Measurements from ENCODE around the gene RGS3. TPM values are rescaled to one million over a fixed set of nuclear protein-coding genes. Genes with fewer than 3 reads are reported as not detected.

Gene RGS3
- polyA plus RNA-seq, 3 donors from 2014 or later: 76.9 to 230 (median 90.7) TPM

- Mint-ChIP-seq H3K4me1 (no peaks in the 10 kb centered on the region), H3K36me3 (no peaks in the 10 kb centered on the region), H3K9me3 (no peaks in the 10 kb centered on the region), H3K4me3 (no peak overlapping the region), H3K27ac (no peak overlapping the region), H3K27me3 (ENCODE audit: low read depth in 3 of 3) (peaks cover 0 to 1% (median 0%) of the 10 kb centered on the region in 3 donors)
- no peak for DNase-seq
These were observed 8.7 kb downstream of the RGS3 start for GRCh38 chr9:113472199-113472598.

GRCh38 chr9:113474360-113475028 lies 11.0 kb downstream of the RGS3 start:
- no peak overlapping the region for H3K27ac Mint-ChIP-seq
- DNase-seq: no peak
- peaks cover 0 to 3% (median 1%) of the 10 kb centered on the region in 3 donors for H3K27me3 Mint-ChIP-seq (ENCODE audit: low read depth in 3 of 3)
- H3K4me3 Mint-ChIP-seq: no peak overlapping the region
- no peaks in the 10 kb centered on the region for H3K9me3 Mint-ChIP-seq
- H3K4me1 Mint-ChIP-seq: peaks cover 10 to 16% of the 10 kb centered on the region in 2 donors
- no peaks in the 10 kb centered on the region for H3K36me3 Mint-ChIP-seq

- no peak overlapping the region for H3K4me3 Mint-ChIP-seq
- no peaks in the 10 kb centered on the region for H3K36me3 Mint-ChIP-seq
- peaks cover 0 to 2% (median 0%) of the 10 kb centered on the region in 6 donors for H3K9me3 Mint-ChIP-seq
- peaks cover 0 to 3% (median 1%) of the 10 kb centered on the region in 3 donors for H3K27me3 Mint-ChIP-seq (ENCODE audit: low read depth in 3 of 3)
- peaks cover 16 to 21% of the 10 kb centered on the region in 2 donors for H3K4me1 Mint-ChIP-seq
- DNase-seq: no peak
- peak overlapping the region in 2 of 6 donors; percentile 10 to 41 for H3K27ac Mint-ChIP-seq
These were observed 11.5 kb downstream of the RGS3 start for GRCh38 chr9:113475031-113475430.

- Mint-ChIP-seq H3K4me3 (no peak overlapping the region), H3K9me3 (peaks cover 0 to 2% (median 0%) of the 10 kb centered on the region in 6 donors), H3K27me3 (ENCODE audit: low read depth in 3 of 3) (peaks cover 0 to 3% (median 3%) of the 10 kb centered on the region in 3 donors), H3K4me1 (peaks cover 18 to 26% of the 10 kb centered on the region in 2 donors), H3K27ac (peak overlapping the region in 1 of 6 donors; percentile 30), H3K36me3 (no peaks in the 10 kb centered on the region)
- DNase-seq: no peak
These were observed 12.5 kb downstream of the RGS3 start for GRCh38 chr9:113475992-113476391.

GRCh38 chr9:113476511-113476916 lies 13.0 kb downstream of the RGS3 start:
- Mint-ChIP-seq H3K27me3 (ENCODE audit: low read depth in 3 of 3) (peaks cover 0 to 3% (median 1%) of the 10 kb centered on the region in 3 donors), H3K4me1 (peaks cover 21 to 29% of the 10 kb centered on the region in 2 donors), H3K27ac (no peak overlapping the region), H3K4me3 (no peak overlapping the region), H3K9me3 (peaks cover 0 to 2% (median 0%) of the 10 kb centered on the region in 6 donors), H3K36me3 (no peaks in the 10 kb centered on the region)
- DNase-seq: no peak

- peak overlapping the region in 1 of 5 donors; percentile 21 for H3K4me3 Mint-ChIP-seq
- no peak overlapping the region for H3K27ac Mint-ChIP-seq
- H3K4me1 Mint-ChIP-seq: peaks cover 21 to 29% of the 10 kb centered on the region in 2 donors
- no peaks in the 10 kb centered on the region for H3K36me3 Mint-ChIP-seq
- peaks cover 0 to 2% (median 0%) of the 10 kb centered on the region in 6 donors for H3K9me3 Mint-ChIP-seq
- peaks cover 0 to 3% (median 1%) of the 10 kb centered on the region in 3 donors for H3K27me3 Mint-ChIP-seq (ENCODE audit: low read depth in 3 of 3)
- DNase-seq: no peak
These were observed 13.5 kb downstream of the RGS3 start for GRCh38 chr9:113477058-113477457.

GRCh38 chr9:113477661-113478060 lies 14.1 kb downstream of the RGS3 start:
- Mint-ChIP-seq H3K27ac (no peak overlapping the region), H3K36me3 (no peaks in the 10 kb centered on the region), H3K9me3 (peaks cover 0 to 2% (median 0%) of the 10 kb centered on the region in 6 donors), H3K4me3 (no peak overlapping the region), H3K27me3 (ENCODE audit: low read depth in 3 of 3) (peaks cover 0 to 3% (median 1%) of the 10 kb centered on the region in 3 donors), H3K4me1 (peaks cover 21 to 29% of the 10 kb centered on the region in 2 donors)
- DNase-seq: no peak

- Mint-ChIP-seq H3K4me1 (peaks cover 21 to 29% of the 10 kb centered on the region in 2 donors), H3K27me3 (ENCODE audit: low read depth in 3 of 3) (peaks cover 1 to 3% (median 3%) of the 10 kb centered on the region in 3 donors), H3K27ac (peak overlapping the region in 2 of 6 donors; percentile 7 to 32), H3K4me3 (peak overlapping the region in 4 of 5 donors; percentile 33 to 66 (median 53)), H3K36me3 (no peaks in the 10 kb centered on the region), H3K9me3 (peaks cover 0 to 2% (median 0%) of the 10 kb centered on the region in 6 donors)
- DNase-seq: peak; percentile 46 to 48 (median 48)
These were observed 15.7 kb downstream of the RGS3 start for GRCh38 chr9:113479174-113479621.

GRCh38 chr9:113480612-113481011 lies 17.1 kb downstream of the RGS3 start:
- Mint-ChIP-seq H3K27ac (peak overlapping the region in 1 of 6 donors; percentile 79), H3K9me3 (peaks cover 0 to 2% (median 0%) of the 10 kb centered on the region in 6 donors)

GRCh38 chr9:113481176-113481787 lies 17.8 kb downstream of the RGS3 start:
- H3K27ac Mint-ChIP-seq: peak overlapping the region in 1 of 6 donors; percentile 79
- peak overlapping the region in 2 of 5 donors; percentile 41 to 57 for H3K4me3 Mint-ChIP-seq
- peaks cover 21 to 29% of the 10 kb centered on the region in 2 donors for H3K4me1 Mint-ChIP-seq
- peaks cover 1 to 3% (median 3%) of the 10 kb centered on the region in 3 donors for H3K27me3 Mint-ChIP-seq (ENCODE audit: low read depth in 3 of 3)
- H3K36me3 Mint-ChIP-seq: no peaks in the 10 kb centered on the region
- H3K9me3 Mint-ChIP-seq: peaks cover 0 to 2% (median 0%) of the 10 kb centered on the region in 6 donors
- no peak for DNase-seq

More at GRCh38 chr9:113480612-113481011, 17.1 kb downstream of the RGS3 start:
- Mint-ChIP-seq H3K36me3 (no peaks in the 10 kb centered on the region), H3K4me3 (peak overlapping the region in 2 of 5 donors; percentile 41 to 57), H3K4me1 (peaks cover 21 to 29% of the 10 kb centered on the region in 2 donors), H3K27me3 (ENCODE audit: low read depth in 3 of 3) (peaks cover 1 to 3% (median 3%) of the 10 kb centered on the region in 3 donors)
- DNase-seq: no peak

- H3K27me3 Mint-ChIP-seq (ENCODE audit: low read depth in 3 of 3): peaks cover 1 to 3% (median 2%) of the 10 kb centered on the region in 3 donors
- no peak overlapping the region for H3K4me3 Mint-ChIP-seq
- DNase-seq: no peak
- H3K36me3 Mint-ChIP-seq: no peaks in the 10 kb centered on the region
- peaks cover 21 to 29% of the 10 kb centered on the region in 2 donors for H3K4me1 Mint-ChIP-seq
- peaks cover 0 to 2% (median 0%) of the 10 kb centered on the region in 6 donors for H3K9me3 Mint-ChIP-seq
- no peak overlapping the region for H3K27ac Mint-ChIP-seq
These were observed 18.8 kb downstream of the RGS3 start for GRCh38 chr9:113482341-113482740.

GRCh38 chr9:113482991-113483675 lies 19.6 kb downstream of the RGS3 start:
- DNase-seq: no peak
- peaks cover 0 to 2% (median 0%) of the 10 kb centered on the region in 6 donors for H3K9me3 Mint-ChIP-seq
- H3K36me3 Mint-ChIP-seq: no peaks in the 10 kb centered on the region
- peaks cover 0 to 3% (median 3%) of the 10 kb centered on the region in 3 donors for H3K27me3 Mint-ChIP-seq (ENCODE audit: low read depth in 3 of 3)
- no peak overlapping the region for H3K4me3 Mint-ChIP-seq
- H3K4me1 Mint-ChIP-seq: peaks cover 20 to 27% of the 10 kb centered on the region in 2 donors
- no peak overlapping the region for H3K27ac Mint-ChIP-seq

- H3K9me3 Mint-ChIP-seq: peaks cover 0 to 2% (median 0%) of the 10 kb centered on the region in 6 donors
- H3K27me3 Mint-ChIP-seq (ENCODE audit: low read depth in 3 of 3): peaks cover 0 to 3% (median 3%) of the 10 kb centered on the region in 3 donors
- H3K36me3 Mint-ChIP-seq: no peaks in the 10 kb centered on the region
- no peak overlapping the region for H3K27ac Mint-ChIP-seq
- no peak overlapping the region for H3K4me3 Mint-ChIP-seq
- H3K4me1 Mint-ChIP-seq: peaks cover 18 to 21% of the 10 kb centered on the region in 2 donors
- no peak for DNase-seq
These were observed 20.2 kb downstream of the RGS3 start for GRCh38 chr9:113483676-113484257.

Data from immature natural killer cell (primary cell).